ENCODE results near the gene ZNF630.

- TF ChIP-seq REST (IDR thresholded peaks at IDR 0.05; ENCODE audit: borderline replicate concordance) (no peak), CTCF (IDR thresholded peaks at IDR 0.05; ENCODE audit: poor library complexity, severe bottlenecking) (no peak), POLR2AphosphoS5 (IDR thresholded peaks at IDR 0.05) (no peak), EZH2 (IDR thresholded peaks at IDR 0.05; ENCODE audit: borderline replicate concordance, insufficient read depth, low read length, poor library complexity, severe bottlenecking) (no peak), RAD21 (conservative IDR thresholded peaks at IDR 0.05) (no peak), MXI1 (conservative IDR thresholded peaks at IDR 0.05; ENCODE audit: poor library complexity, severe bottlenecking) (no peak), EP300 (conservative IDR thresholded peaks at IDR 0.05; ENCODE audit: poor library complexity, severe bottlenecking) (no peak), TAF1 (IDR thresholded peaks at IDR 0.05; ENCODE audit: low read depth) (no peak), SMC3 (conservative IDR thresholded peaks at IDR 0.05; ENCODE audit: poor library complexity) (no peak)
Observed at GRCh38 chrX:48035891-48036290, 35.5 kb downstream of the ZNF630 start.
